SK-N-SH treated with all-trans-retinoic acid at 6 μM for 48 hours (cell line): ENCODE measurements around the gene LGR4.

Experiments used
- ATAC-seq: fragments of 200-7000 bp; cut with Tn5 transposase; 3 replicates; pipeline ENCODE4 v1.9.1; 2020; ENCODE audit warnings: mild to moderate bottlenecking, moderate library complexity
- BACH2 ChIP-seq: fragments of 250-450 bp; sonication (Bioruptor Pico); IDR thresholded peaks from 2 replicates; pipeline ENCODE4 v1.9.0; 2021; ENCODE audit warnings: mild to moderate bottlenecking, borderline replicate concordance
- CSDC2 ChIP-seq: fragments of 250-450 bp; sonication (Bioruptor Pico); IDR thresholded peaks from 2 replicates; pipeline ENCODE4 v1.5.0; 2020; ENCODE audit warnings: mild to moderate bottlenecking, moderate library complexity
- ESRRG ChIP-seq: fragments of 250-450 bp; sonication (Bioruptor Pico); IDR thresholded peaks from 2 replicates; pipeline ENCODE4 v1.6.1; 2021; ENCODE audit warnings: mild to moderate bottlenecking
- GLIS3 ChIP-seq: fragments of 250-450 bp; sonication (Bioruptor Pico); IDR thresholded peaks from 2 replicates; pipeline ENCODE4 v1.5.0; 2020; ENCODE audit warnings: mild to moderate bottlenecking, moderate library complexity
- ISL1 ChIP-seq: fragments of 250-450 bp; sonication (Bioruptor Pico); IDR thresholded peaks from 2 replicates; pipeline ENCODE4 v2.1.2; 2022; ENCODE audit warnings: mild to moderate bottlenecking, moderate library complexity
- OSR1 ChIP-seq: fragments of 250-450 bp; sonication (Bioruptor Pico); IDR thresholded peaks from 2 replicates; pipeline ENCODE4 v1.8.0; 2022; ENCODE audit warnings: moderate library complexity, mild to moderate bottlenecking, inconsistent platforms
- PPARA ChIP-seq: fragments of 250-450 bp; sonication (Bioruptor Pico); IDR thresholded peaks from 2 replicates; pipeline ENCODE4 v1.5.0; 2020; ENCODE audit warnings: mild to moderate bottlenecking, borderline replicate concordance
- RARB ChIP-seq: fragments of 250-450 bp; sonication (Bioruptor Pico); IDR thresholded peaks from 2 replicates; pipeline ENCODE4 v1.8.0; 2021; ENCODE audit warnings: mild to moderate bottlenecking, moderate library complexity
- TCF4 ChIP-seq: fragments of 250-450 bp; sonication (Bioruptor Pico); IDR thresholded peaks from 2 replicates; pipeline ENCODE4 v1.8.0; 2021; ENCODE audit warnings: mild to moderate bottlenecking, moderate library complexity, borderline replicate concordance
- TOX ChIP-seq: fragments of 250-450 bp; sonication (Bioruptor Pico); IDR thresholded peaks from 2 replicates; pipeline ENCODE4 v1.8.0; 2021; ENCODE audit warnings: mild to moderate bottlenecking, moderate library complexity, borderline replicate concordance
- TSHZ2 ChIP-seq: fragments of 250-450 bp; sonication (Bioruptor Pico); IDR thresholded peaks from 2 replicates; pipeline ENCODE4 v1.5.0; 2020; ENCODE audit warnings: mild to moderate bottlenecking, moderate library complexity
- ZC3H10 ChIP-seq: fragments of 250-450 bp; sonication (Bioruptor Pico); IDR thresholded peaks from 2 replicates; pipeline ENCODE4 v1.5.1; 2021; ENCODE audit warnings: mild to moderate bottlenecking, moderate library complexity
- ZFP30 ChIP-seq: fragments of 450-650 bp; formaldehyde crosslinking; IDR thresholded peaks from 2 replicates; pipeline ENCODE4 v1.5.0; 2022; ENCODE audit warnings: mild to moderate bottlenecking, moderate library complexity
- ZNF70 ChIP-seq: fragments of 450-650 bp; formaldehyde crosslinking; IDR thresholded peaks from 2 replicates; pipeline ENCODE4 v1.5.0; 2020; ENCODE audit warnings: mild to moderate bottlenecking, moderate library complexity
- TF ChIP-seq, protein P1 (sequence below): fragments of 250-450 bp; sonication (Bioruptor Pico); IDR thresholded peaks from 2 replicates; pipeline ENCODE4 v1.5.1; 2021; ENCODE audit warnings: mild to moderate bottlenecking, moderate library complexity
- TF ChIP-seq, protein P2 (sequence below): fragments of 250-450 bp; sonication (Bioruptor Pico); IDR thresholded peaks from 2 replicates; pipeline ENCODE4 v1.8.0; 2021; ENCODE audit warnings: low read depth, mild to moderate bottlenecking, moderate library complexity, borderline replicate concordance
- TF ChIP-seq, protein P3 (sequence below): fragments of 250-450 bp; sonication (Bioruptor Pico); IDR thresholded peaks from 2 replicates; pipeline ENCODE4 v1.8.0; 2020; ENCODE audit warnings: mild to moderate bottlenecking, moderate library complexity, borderline replicate concordance

The LGR4 gene

GRCh38 chr11:27353593-27354358 lies 118.8 kb downstream of the LGR4 start (continued):
- TF ChIP-seq, protein P1, sequence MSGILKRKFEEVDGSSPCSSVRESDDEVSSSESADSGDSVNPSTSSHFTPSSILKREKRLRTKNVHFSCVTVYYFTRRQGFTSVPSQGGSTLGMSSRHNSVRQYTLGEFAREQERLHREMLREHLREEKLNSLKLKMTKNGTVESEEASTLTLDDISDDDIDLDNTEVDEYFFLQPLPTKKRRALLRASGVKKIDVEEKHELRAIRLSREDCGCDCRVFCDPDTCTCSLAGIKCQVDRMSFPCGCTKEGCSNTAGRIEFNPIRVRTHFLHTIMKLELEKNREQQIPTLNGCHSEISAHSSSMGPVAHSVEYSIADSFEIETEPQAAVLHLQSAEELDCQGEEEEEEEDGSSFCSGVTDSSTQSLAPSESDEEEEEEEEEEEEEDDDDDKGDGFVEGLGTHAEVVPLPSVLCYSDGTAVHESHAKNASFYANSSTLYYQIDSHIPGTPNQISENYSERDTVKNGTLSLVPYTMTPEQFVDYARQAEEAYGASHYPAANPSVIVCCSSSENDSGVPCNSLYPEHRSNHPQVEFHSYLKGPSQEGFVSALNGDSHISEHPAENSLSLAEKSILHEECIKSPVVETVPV (CRISPR knock-in tag): no peak
- TF ChIP-seq, protein P2, sequence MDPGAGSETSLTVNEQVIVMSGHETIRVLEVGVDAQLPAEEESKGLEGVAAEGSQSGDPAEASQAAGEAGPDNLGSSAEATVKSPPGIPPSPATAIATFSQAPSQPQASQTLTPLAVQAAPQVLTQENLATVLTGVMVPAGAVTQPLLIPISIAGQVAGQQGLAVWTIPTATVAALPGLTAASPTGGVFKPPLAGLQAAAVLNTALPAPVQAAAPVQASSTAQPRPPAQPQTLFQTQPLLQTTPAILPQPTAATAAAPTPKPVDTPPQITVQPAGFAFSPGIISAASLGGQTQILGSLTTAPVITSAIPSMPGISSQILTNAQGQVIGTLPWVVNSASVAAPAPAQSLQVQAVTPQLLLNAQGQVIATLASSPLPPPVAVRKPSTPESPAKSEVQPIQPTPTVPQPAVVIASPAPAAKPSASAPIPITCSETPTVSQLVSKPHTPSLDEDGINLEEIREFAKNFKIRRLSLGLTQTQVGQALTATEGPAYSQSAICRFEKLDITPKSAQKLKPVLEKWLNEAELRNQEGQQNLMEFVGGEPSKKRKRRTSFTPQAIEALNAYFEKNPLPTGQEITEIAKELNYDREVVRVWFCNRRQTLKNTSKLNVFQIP (CRISPR knock-in tag): no peak
- TF ChIP-seq, all 23 proteins: peak for 2

GRCh38 chr11:27352781-27353180 lies 119.8 kb downstream of the LGR4 start:
- TF ChIP-seq TCF4 (CRISPR knock-in tag): no peak
- no peak for TF ChIP-seq GLIS3 (CRISPR knock-in tag)
- TF ChIP-seq, protein P1 (CRISPR knock-in tag): no peak
- TF ChIP-seq, all 23 proteins: peak for 0
- ATAC-seq: no peak

DNA sequence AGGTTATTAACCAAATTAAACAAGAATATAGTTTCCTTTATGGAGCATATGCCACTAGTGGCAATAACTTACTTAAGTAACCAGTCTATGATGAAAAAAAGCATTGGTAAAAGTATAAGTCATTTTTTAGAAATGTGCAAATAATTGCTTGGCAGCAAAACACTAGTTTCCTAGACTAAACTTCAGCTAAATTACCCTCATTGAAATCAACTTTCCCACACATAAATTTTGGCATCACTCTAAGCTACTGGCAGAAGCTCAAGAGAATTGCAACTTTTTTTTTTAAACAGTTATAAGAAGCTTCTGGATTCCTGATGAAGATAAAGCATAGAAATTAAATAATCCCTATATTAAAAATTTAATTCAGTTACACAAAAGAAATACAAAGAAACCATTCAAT lies 122.1 kb downstream of the LGR4 start:
- TF ChIP-seq OSR1 (CRISPR knock-in tag) (no peak), RARB (CRISPR knock-in tag) (no peak), ESRRG (CRISPR knock-in tag) (no peak), ZC3H10 (CRISPR knock-in tag) (no peak), ZNF70 (no peak), GLIS3 (CRISPR knock-in tag) (no peak), ISL1 (CRISPR knock-in tag) (no peak), CSDC2 (CRISPR knock-in tag) (no peak), ZFP30 (no peak), TOX (no peak), BACH2 (CRISPR knock-in tag) (no peak), TSHZ2 (CRISPR knock-in tag) (no peak), PPARA (CRISPR knock-in tag) (no peak)
- TF ChIP-seq, protein P1 (CRISPR knock-in tag): no peak
- TF ChIP-seq, protein P3, sequence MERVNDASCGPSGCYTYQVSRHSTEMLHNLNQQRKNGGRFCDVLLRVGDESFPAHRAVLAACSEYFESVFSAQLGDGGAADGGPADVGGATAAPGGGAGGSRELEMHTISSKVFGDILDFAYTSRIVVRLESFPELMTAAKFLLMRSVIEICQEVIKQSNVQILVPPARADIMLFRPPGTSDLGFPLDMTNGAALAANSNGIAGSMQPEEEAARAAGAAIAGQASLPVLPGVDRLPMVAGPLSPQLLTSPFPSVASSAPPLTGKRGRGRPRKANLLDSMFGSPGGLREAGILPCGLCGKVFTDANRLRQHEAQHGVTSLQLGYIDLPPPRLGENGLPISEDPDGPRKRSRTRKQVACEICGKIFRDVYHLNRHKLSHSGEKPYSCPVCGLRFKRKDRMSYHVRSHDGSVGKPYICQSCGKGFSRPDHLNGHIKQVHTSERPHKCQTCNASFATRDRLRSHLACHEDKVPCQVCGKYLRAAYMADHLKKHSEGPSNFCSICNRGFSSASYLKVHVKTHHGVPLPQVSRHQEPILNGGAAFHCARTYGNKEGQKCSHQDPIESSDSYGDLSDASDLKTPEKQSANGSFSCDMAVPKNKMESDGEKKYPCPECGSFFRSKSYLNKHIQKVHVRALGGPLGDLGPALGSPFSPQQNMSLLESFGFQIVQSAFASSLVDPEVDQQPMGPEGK (CRISPR knock-in tag): no peak
- no peak for ATAC-seq
